22Rv1 (cell line): ENCODE data around the gene ZNF101.

Source experiments
- CTCF ChIP-seq: fragments of 450-650 bp; IDR thresholded peaks from 2 replicates; pipeline ENCODE4 v1.5.1; 2017; ENCODE audit warnings: mild to moderate bottlenecking
- ZFX ChIP-seq: fragments of 450-650 bp; IDR thresholded peaks from 2 replicates; pipeline ENCODE4 v1.6.1; 2017; ENCODE audit warnings: antibody characterized with exemption, borderline replicate concordance

- no peak for TF ChIP-seq CTCF
- no peak for TF ChIP-seq ZFX
Measured at GRCh38 chr19:19661141-19661674, 7.4 kb upstream of the ZNF101 start.
